Transverse colon (tissue), 4 donors: ENCODE results near the gene THEMIS2. TPM values are rescaled to one million over a fixed set of nuclear protein-coding genes. Genes with fewer than 3 reads are reported as not detected.

Experiments used
- DNase-seq: peaks from one replicate; pipeline ENCODE4 v3.0.0-alpha.2; 2019
- H3K27ac ChIP-seq, 4 donors: fragments of 200-600 bp; sonication (generic); 2 replicates each; pipeline ENCODE4 v1.5.1; 2016 to 2018; ENCODE audit warnings: inconsistent platforms in 4 of 4
- H3K27me3 ChIP-seq: fragments of 200-600 bp; sonication (generic); 2 replicates; pipeline ENCODE4 v1.5.1; 2017; ENCODE audit warnings: inconsistent platforms
- H3K36me3 ChIP-seq, 4 donors: fragments of 200-600 bp; sonication (generic); 2 replicates each; pipeline ENCODE4 v1.5.1; 2017 to 2019; ENCODE audit warnings: inconsistent platforms in 4 of 4
- H3K4me1 ChIP-seq, 4 donors: fragments of 200-600 bp; sonication (generic); 2 replicates each; pipeline ENCODE4 v1.5.1; 2017 to 2020; ENCODE audit warnings: inconsistent platforms in 4 of 4
- H3K4me3 ChIP-seq, 4 donors: fragments of 200-600 bp; sonication (generic); 1 replicate in 1 of 4; 2 replicates in 3 of 4; pipeline versions ENCODE4 v1.5.1 to v1.6.1; 2017 to 2019; ENCODE audit warnings: inconsistent platforms in 4 of 4
- H3K9me3 ChIP-seq, 2 donors: fragments of 200-600 bp; sonication (generic); 2 replicates each; pipeline ENCODE4 v1.5.1; 2017 to 2019; ENCODE audit warnings: inconsistent platforms in 2 of 2
- CTCF ChIP-seq, 5 experiments: fragments of 200-600 bp in 3 of 5; fragments of 450-650 bp in 2 of 5; sonication (generic) in 3 of 5; IDR thresholded peaks; 1 replicate in 2 of 5; 2 replicates in 3 of 5; pipeline ENCODE4 v1.5.1; 2016 to 2017; ENCODE audit warnings: antibody characterized with exemption in 5 of 5, inconsistent platforms in 3 of 5, mild to moderate bottlenecking in 2 of 5, moderate library complexity in 1 of 5
- EP300 ChIP-seq: sonication (generic); formaldehyde crosslinking; IDR thresholded peaks from one replicate; pipeline ENCODE4 v1.6.1; 2017; ENCODE audit warnings: antibody characterized with exemption, low read depth
- POLR2A ChIP-seq: fragments of 450-650 bp; IDR thresholded peaks from one replicate; pipeline ENCODE4 v1.6.1; 2016; ENCODE audit warnings: antibody characterized with exemption, mild to moderate bottlenecking, moderate library complexity
- POLR2AphosphoS5 ChIP-seq, 3 donors: sonication (generic); formaldehyde crosslinking; IDR thresholded peaks; one replicate each; pipeline ENCODE4 v1.6.1; 2016; ENCODE audit warnings: antibody characterized with exemption in 3 of 3
- WGBS, 2 donors: methylation state at CpG; one replicate each; pipeline ENCODE4 v1.1.5; 2018; ENCODE audit warnings: low coverage in 1 of 2; 5-methylcytosine and 5-hydroxymethylcytosine counted together
- in situ Hi-C, 4 donors: fragments of 200-750 bp; cut with MboI; loops; one replicate each; pipeline versions ENCODE4 v1.15.0 to v1.15.1; 2017; ENCODE audit warnings: low sequenced_read_pairs in 3 of 4, low pct_ligation_motif_present in 1 of 4, low pct_unique_long_range_greater_than_20kb in 1 of 4
- intact Hi-C: fragments of 100-400 bp; cut with DNase I; formaldehyde crosslinking; loops from one replicate; pipeline ENCODE4 v1.15.1; 2023; ENCODE audit warnings: low total_unique reads
- total RNA-seq, 4 donors: library from RNA; depleted of rRNA; stranded (reverse); fragments of >200 nt; gene quantifications; one replicate each; pipeline ENCODE4 v1.1.0, GENCODE V29; 2016

The THEMIS2 gene
- total RNA-seq, 4 donors from 2014 or later, result 1.00 to 27.9 (median 18.6) TPM

- Histone ChIP-seq H3K27me3 (no peaks in the 10 kb centered on the region), H3K9me3 (no peaks in the 10 kb centered on the region), H3K4me3 (no peak overlapping the region), H3K27ac (peak overlapping the region; percentile 70 to 85 (median 78)), H3K4me1 (peaks cover 0 to 10% (median 9%) of the 10 kb centered on the region in 4 donors), H3K36me3 (no peaks in the 10 kb centered on the region)
- DNase-seq, result no peak
- peak in 1 of 3 donors; percentile 3 for TF ChIP-seq POLR2AphosphoS5 (IDR thresholded peaks at IDR 0.05)
- no peak for TF ChIP-seq POLR2A
- 83% methylated on average over 18 of the region's 18 CpGs; no CpG with 5 or more reads in 1 of the 2 donors for WGBS, 2 donors
- intact Hi-C loops (no loop called here), in situ Hi-C loops (no loop called here)
These were observed 4.2 kb downstream of the THEMIS2 start for GRCh38 chr1:27876341-27877114.

- DNase-seq, result no peak
- Histone ChIP-seq H3K9me3 (no peaks in the 10 kb centered on the region), H3K36me3 (no peaks in the 10 kb centered on the region), H3K4me3 (no peak overlapping the region), H3K27ac (peak overlapping the region in 3 of 4 donors; percentile 14 to 85 (median 77)), H3K4me1 (peaks cover 0 to 10% (median 9%) of the 10 kb centered on the region in 4 donors), H3K27me3 (no peaks in the 10 kb centered on the region)
- in situ Hi-C loops (no loop called here), intact Hi-C loops (no loop called here)
- 96% methylated on average over 2 of the region's 2 CpGs; no CpG with 5 or more reads in 1 of the 2 donors for WGBS, 2 donors
- TF ChIP-seq EP300, result no peak
- TF ChIP-seq POLR2A, result no peak
- no peak for TF ChIP-seq CTCF (IDR thresholded peaks at IDR 0.05)
- TF ChIP-seq POLR2AphosphoS5 (IDR thresholded peaks at IDR 0.05), result no peak
These were observed 4.7 kb downstream of the THEMIS2 start for GRCh38 chr1:27877115-27877416.

GRCh38 chr1:27878039-27878438 lies 5.7 kb downstream of the THEMIS2 start:
- H3K4me3 ChIP-seq, result no peak overlapping the region
- in situ Hi-C loops, result no loop called here

GRCh38 chr1:27878787-27879335 lies 6.5 kb downstream of the THEMIS2 start:
- no peak for DNase-seq
- in situ Hi-C loops (no loop called here), intact Hi-C loops (no loop called here)
- no peaks in the 10 kb centered on the region for H3K36me3 ChIP-seq
- H3K4me3 ChIP-seq, result no peak overlapping the region
- H3K4me1 ChIP-seq, result peaks cover 0 to 6% (median 0%) of the 10 kb centered on the region in 4 donors
- TF ChIP-seq EP300 (no peak), POLR2AphosphoS5 (IDR thresholded peaks at IDR 0.05) (no peak), CTCF (IDR thresholded peaks at IDR 0.05) (no peak), POLR2A (no peak)
- 20 to 66% methylated on average over 1 to 8 of the region's 8 CpGs for WGBS, 2 donors
- H3K27ac ChIP-seq, result no peak overlapping the region
- no peaks in the 10 kb centered on the region for H3K27me3 ChIP-seq
- H3K9me3 ChIP-seq, result no peaks in the 10 kb centered on the region

More at GRCh38 chr1:27878039-27878438, 5.7 kb downstream of the THEMIS2 start:
- Histone ChIP-seq H3K27me3 (no peaks in the 10 kb centered on the region), H3K9me3 (no peaks in the 10 kb centered on the region), H3K27ac (peak overlapping the region in 1 of 4 donors; percentile 37), H3K36me3 (no peaks in the 10 kb centered on the region), H3K4me1 (peaks cover 0 to 6% (median 4%) of the 10 kb centered on the region in 4 donors)
- WGBS, 2 donors, result 62% methylated on average over 4 of the region's 4 CpGs; no CpG with 5 or more reads in 1 of the 2 donors
- intact Hi-C loops, result no loop called here
- TF ChIP-seq POLR2A, result no peak
- no peak for TF ChIP-seq CTCF (IDR thresholded peaks at IDR 0.05)
- no peak for TF ChIP-seq EP300
- no peak for TF ChIP-seq POLR2AphosphoS5 (IDR thresholded peaks at IDR 0.05)
- DNase-seq, result no peak
